ENCODE data around the gene RFT1. TPM values are rescaled to one million over a fixed set of nuclear protein-coding genes. Genes with fewer than 3 reads are reported as not detected.

The RFT1 gene
- total and polyA plus RNA-seq, 2 experiments from 2014 or later: 11.3 to 13.3 TPM

DNA sequence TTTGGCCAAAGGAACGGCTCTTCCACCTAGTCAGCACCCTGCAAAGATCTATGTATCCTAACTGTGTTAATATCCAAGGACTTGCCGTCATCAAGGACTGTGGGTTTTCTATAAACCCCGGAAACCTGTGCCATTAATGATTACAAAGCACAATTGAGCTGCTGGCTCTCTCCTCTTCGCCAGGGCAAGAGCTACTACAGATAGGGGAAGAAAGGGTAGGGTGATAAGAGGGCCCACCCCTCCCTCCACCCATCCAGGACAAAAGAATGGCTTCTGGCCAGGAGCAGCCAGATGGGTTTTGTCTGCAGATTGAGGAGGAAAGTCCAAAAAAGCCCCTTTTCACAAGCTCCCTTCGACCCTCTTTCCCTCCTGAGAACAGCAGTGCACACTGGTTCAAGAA, 9.9 kb downstream of the RFT1 start:
- Histone ChIP-seq H3K27me3 (ENCODE audit: insufficient read depth) (no peaks in the 10 kb centered on the region), H3F3A (replicated peaks; ENCODE audit: low read depth) (no peaks in the 10 kb centered on the region), H2AFZ (no peak overlapping the region), H3K4me2 (no peak overlapping the region), H3K27ac (ENCODE audit: low read depth) (no peak overlapping the region), H3K9me2 (ENCODE audit: insufficient read depth) (no peaks in the 10 kb centered on the region), H3K4me3 (no peak overlapping the region), H3K4me1 (ENCODE audit: insufficient read depth) (no peaks in the 10 kb centered on the region), H3K36me3 (ENCODE audit: insufficient read depth) (peaks cover 26% of the 10 kb centered on the region), H4K20me1 (replicated peaks; ENCODE audit: insufficient read depth) (peaks cover 5% of the 10 kb centered on the region; the same call in 1 of the 2 replicates), H3K79me2 (replicated peaks; ENCODE audit: insufficient read depth) (no peaks in the 10 kb centered on the region)
- Mint-ChIP-seq H3K4me3 (no peak overlapping the region), H3K27ac (no peak overlapping the region), H3K36me3 (ENCODE audit: low read depth) (peaks cover 54% of the 10 kb centered on the region), H3K27me3 (ENCODE audit: insufficient read depth, low read depth, poor library complexity) (peaks cover 2% of the 10 kb centered on the region), H3K4me1 (no peaks in the 10 kb centered on the region), H3K9me3 (no peaks in the 10 kb centered on the region)
- TF ChIP-seq EZH2 (IDR thresholded peaks at IDR 0.05; ENCODE audit: low read depth, unreplicated experiment): no peak
- TF ChIP-seq STAT1 (IDR thresholded peaks at IDR 0.05; ENCODE audit: unreplicated experiment): no peak
- no peak for TF ChIP-seq POLR2AphosphoS5 (IDR thresholded peaks at IDR 0.05; ENCODE audit: low read depth)
- TF ChIP-seq JUNB (IDR thresholded peaks at IDR 0.05; ENCODE audit: unreplicated experiment): no peak
- TF ChIP-seq, protein P1, sequence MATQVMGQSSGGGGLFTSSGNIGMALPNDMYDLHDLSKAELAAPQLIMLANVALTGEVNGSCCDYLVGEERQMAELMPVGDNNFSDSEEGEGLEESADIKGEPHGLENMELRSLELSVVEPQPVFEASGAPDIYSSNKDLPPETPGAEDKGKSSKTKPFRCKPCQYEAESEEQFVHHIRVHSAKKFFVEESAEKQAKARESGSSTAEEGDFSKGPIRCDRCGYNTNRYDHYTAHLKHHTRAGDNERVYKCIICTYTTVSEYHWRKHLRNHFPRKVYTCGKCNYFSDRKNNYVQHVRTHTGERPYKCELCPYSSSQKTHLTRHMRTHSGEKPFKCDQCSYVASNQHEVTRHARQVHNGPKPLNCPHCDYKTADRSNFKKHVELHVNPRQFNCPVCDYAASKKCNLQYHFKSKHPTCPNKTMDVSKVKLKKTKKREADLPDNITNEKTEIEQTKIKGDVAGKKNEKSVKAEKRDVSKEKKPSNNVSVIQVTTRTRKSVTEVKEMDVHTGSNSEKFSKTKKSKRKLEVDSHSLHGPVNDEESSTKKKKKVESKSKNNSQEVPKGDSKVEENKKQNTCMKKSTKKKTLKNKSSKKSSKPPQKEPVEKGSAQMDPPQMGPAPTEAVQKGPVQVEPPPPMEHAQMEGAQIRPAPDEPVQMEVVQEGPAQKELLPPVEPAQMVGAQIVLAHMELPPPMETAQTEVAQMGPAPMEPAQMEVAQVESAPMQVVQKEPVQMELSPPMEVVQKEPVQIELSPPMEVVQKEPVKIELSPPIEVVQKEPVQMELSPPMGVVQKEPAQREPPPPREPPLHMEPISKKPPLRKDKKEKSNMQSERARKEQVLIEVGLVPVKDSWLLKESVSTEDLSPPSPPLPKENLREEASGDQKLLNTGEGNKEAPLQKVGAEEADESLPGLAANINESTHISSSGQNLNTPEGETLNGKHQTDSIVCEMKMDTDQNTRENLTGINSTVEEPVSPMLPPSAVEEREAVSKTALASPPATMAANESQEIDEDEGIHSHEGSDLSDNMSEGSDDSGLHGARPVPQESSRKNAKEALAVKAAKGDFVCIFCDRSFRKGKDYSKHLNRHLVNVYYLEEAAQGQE (IDR thresholded peaks at IDR 0.05; ENCODE audit: unreplicated experiment): no peak
- TF ChIP-seq, protein P2, sequence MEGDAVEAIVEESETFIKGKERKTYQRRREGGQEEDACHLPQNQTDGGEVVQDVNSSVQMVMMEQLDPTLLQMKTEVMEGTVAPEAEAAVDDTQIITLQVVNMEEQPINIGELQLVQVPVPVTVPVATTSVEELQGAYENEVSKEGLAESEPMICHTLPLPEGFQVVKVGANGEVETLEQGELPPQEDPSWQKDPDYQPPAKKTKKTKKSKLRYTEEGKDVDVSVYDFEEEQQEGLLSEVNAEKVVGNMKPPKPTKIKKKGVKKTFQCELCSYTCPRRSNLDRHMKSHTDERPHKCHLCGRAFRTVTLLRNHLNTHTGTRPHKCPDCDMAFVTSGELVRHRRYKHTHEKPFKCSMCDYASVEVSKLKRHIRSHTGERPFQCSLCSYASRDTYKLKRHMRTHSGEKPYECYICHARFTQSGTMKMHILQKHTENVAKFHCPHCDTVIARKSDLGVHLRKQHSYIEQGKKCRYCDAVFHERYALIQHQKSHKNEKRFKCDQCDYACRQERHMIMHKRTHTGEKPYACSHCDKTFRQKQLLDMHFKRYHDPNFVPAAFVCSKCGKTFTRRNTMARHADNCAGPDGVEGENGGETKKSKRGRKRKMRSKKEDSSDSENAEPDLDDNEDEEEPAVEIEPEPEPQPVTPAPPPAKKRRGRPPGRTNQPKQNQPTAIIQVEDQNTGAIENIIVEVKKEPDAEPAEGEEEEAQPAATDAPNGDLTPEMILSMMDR (conservative IDR thresholded peaks at IDR 0.05; ENCODE audit: low read depth in 2 of 2): no peak
- no peak for TF ChIP-seq ZNF114 (CRISPR knock-in tag; IDR thresholded peaks at IDR 0.05)
- TF ChIP-seq NANOG (IDR thresholded peaks at IDR 0.05; ENCODE audit: borderline replicate concordance): no peak
- TF ChIP-seq EZH2phosphoT487 (IDR thresholded peaks at IDR 0.05; ENCODE audit: unreplicated experiment): no peak
- TF ChIP-seq, protein P3, sequence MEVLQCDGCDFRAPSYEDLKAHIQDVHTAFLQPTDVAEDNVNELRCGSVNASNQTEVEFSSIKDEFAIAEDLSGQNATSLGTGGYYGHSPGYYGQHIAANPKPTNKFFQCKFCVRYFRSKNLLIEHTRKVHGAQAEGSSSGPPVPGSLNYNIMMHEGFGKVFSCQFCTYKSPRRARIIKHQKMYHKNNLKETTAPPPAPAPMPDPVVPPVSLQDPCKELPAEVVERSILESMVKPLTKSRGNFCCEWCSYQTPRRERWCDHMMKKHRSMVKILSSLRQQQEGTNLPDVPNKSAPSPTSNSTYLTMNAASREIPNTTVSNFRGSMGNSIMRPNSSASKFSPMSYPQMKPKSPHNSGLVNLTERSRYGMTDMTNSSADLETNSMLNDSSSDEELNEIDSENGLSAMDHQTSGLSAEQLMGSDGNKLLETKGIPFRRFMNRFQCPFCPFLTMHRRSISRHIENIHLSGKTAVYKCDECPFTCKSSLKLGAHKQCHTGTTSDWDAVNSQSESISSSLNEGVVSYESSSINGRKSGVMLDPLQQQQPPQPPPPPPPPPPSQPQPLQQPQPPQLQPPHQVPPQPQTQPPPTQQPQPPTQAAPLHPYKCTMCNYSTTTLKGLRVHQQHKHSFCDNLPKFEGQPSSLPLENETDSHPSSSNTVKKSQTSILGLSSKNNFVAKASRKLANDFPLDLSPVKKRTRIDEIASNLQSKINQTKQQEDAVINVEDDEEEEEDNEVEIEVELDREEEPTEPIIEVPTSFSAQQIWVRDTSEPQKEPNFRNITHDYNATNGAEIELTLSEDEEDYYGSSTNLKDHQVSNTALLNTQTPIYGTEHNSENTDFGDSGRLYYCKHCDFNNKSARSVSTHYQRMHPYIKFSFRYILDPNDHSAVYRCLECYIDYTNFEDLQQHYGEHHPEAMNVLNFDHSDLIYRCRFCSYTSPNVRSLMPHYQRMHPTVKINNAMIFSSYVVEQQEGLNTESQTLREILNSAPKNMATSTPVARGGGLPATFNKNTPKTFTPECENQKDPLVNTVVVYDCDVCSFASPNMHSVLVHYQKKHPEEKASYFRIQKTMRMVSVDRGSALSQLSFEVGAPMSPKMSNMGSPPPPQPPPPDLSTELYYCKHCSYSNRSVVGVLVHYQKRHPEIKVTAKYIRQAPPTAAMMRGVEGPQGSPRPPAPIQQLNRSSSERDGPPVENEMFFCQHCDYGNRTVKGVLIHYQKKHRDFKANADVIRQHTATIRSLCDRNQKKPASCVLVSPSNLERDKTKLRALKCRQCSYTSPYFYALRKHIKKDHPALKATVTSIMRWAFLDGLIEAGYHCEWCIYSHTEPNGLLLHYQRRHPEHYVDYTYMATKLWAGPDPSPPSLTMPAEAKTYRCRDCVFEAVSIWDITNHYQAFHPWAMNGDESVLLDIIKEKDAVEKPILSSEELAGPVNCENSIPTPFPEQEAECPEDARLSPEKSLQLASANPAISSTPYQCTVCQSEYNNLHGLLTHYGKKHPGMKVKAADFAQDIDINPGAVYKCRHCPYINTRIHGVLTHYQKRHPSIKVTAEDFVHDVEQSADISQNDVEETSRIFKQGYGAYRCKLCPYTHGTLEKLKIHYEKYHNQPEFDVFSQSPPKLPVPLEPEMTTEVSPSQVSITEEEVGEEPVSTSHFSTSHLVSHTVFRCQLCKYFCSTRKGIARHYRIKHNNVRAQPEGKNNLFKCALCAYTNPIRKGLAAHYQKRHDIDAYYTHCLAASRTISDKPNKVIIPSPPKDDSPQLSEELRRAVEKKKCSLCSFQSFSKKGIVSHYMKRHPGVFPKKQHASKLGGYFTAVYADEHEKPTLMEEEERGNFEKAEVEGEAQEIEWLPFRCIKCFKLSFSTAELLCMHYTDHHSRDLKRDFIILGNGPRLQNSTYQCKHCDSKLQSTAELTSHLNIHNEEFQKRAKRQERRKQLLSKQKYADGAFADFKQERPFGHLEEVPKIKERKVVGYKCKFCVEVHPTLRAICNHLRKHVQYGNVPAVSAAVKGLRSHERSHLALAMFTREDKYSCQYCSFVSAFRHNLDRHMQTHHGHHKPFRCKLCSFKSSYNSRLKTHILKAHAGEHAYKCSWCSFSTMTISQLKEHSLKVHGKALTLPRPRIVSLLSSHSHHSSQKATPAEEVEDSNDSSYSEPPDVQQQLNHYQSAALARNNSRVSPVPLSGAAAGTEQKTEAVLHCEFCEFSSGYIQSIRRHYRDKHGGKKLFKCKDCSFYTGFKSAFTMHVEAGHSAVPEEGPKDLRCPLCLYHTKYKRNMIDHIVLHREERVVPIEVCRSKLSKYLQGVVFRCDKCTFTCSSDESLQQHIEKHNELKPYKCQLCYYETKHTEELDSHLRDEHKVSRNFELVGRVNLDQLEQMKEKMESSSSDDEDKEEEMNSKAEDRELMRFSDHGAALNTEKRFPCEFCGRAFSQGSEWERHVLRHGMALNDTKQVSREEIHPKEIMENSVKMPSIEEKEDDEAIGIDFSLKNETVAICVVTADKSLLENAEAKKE (CRISPR knock-in tag; IDR thresholded peaks at IDR 0.05): no peak
- TF ChIP-seq, protein P4, sequence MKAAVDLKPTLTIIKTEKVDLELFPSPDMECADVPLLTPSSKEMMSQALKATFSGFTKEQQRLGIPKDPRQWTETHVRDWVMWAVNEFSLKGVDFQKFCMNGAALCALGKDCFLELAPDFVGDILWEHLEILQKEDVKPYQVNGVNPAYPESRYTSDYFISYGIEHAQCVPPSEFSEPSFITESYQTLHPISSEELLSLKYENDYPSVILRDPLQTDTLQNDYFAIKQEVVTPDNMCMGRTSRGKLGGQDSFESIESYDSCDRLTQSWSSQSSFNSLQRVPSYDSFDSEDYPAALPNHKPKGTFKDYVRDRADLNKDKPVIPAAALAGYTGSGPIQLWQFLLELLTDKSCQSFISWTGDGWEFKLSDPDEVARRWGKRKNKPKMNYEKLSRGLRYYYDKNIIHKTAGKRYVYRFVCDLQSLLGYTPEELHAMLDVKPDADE (IDR thresholded peaks at IDR 0.05): no peak
- no peak for TF ChIP-seq ZNF331 (CRISPR knock-in tag; IDR thresholded peaks at IDR 0.05; ENCODE audit: low read depth)
- TF ChIP-seq CREB1 (CRISPR knock-in tag; IDR thresholded peaks at IDR 0.05; ENCODE audit: low read depth): no peak
- DNase-seq (ENCODE audit: low spot score): no peak
- ATAC-seq: no peak
